ENCODE results near the gene SUSD1. TPM values are rescaled to one million over a fixed set of nuclear protein-coding genes. Genes with fewer than 3 reads are reported as not detected.

SUSD1 gene
- total RNA-seq, 1 donor from 2014 or later, result 13.0 TPM

DNA sequence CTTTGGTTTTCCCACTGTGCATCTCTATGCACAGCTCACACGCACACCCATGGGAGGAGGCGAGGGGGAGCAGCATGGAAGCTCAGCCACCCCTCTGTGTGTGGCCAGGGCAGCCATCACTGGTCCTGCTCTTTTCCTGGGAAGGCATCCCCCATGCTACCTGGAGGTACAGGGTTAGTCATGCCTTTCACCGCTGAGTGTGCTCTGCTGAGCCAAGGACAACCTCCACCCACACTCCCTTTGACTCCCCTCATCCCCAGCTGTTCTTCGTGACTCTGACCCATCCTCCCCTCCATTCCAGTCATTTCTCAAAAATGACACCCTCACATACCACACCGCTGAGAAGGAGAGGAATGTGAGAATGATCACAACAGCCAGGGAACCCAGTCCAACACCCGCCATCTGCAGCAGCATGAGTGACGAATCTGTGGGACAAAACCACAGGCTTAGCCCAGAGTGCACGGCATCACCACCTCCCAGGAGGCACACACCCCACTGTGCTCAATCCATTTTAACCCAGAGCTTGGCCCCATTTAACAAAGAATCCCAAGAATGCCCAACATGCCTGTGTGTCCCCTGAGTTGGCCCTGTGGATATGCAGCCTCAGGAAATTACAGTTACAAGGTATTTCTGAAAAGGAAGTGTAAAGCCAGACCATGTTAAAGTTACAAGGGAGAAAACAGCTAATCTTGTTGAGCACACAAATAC lies 133.4 kb downstream of the SUSD1 start:
- DNase-seq (ENCODE audit: low spot score in 2 of 2), result no peak
- Histone ChIP-seq H3K27me3 (no peaks in the 10 kb centered on the region), H3K4me3 (no peak overlapping the region), H3K4me1 (no peaks in the 10 kb centered on the region), H3K9me3 (no peaks in the 10 kb centered on the region), H3K27ac (no peak overlapping the region), H3K36me3 (no peaks in the 10 kb centered on the region)
- TF ChIP-seq, protein P1, sequence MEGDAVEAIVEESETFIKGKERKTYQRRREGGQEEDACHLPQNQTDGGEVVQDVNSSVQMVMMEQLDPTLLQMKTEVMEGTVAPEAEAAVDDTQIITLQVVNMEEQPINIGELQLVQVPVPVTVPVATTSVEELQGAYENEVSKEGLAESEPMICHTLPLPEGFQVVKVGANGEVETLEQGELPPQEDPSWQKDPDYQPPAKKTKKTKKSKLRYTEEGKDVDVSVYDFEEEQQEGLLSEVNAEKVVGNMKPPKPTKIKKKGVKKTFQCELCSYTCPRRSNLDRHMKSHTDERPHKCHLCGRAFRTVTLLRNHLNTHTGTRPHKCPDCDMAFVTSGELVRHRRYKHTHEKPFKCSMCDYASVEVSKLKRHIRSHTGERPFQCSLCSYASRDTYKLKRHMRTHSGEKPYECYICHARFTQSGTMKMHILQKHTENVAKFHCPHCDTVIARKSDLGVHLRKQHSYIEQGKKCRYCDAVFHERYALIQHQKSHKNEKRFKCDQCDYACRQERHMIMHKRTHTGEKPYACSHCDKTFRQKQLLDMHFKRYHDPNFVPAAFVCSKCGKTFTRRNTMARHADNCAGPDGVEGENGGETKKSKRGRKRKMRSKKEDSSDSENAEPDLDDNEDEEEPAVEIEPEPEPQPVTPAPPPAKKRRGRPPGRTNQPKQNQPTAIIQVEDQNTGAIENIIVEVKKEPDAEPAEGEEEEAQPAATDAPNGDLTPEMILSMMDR (IDR thresholded peaks at IDR 0.05), result no peak
- intact Hi-C loops (cut with DNase I), result no loop called here

DNA sequence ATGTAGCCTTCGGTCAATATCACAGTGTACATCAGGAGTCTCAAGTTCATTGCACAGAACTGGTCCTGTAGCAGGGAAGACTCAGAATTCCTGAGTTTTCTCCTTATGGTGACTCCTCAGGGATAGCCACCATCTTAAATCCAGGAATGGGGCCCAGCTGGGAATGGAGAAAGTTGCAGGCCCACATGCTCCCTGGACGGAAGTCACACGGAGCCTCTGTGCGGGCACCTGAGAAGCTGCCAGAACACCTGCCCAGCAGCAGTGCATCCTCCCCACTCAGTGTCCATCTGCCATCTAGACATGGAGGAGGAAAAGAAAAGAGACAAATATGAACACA lies 133.9 kb downstream of the SUSD1 start:
- no peak overlapping the region for H3K27ac ChIP-seq
- intact Hi-C loops (cut with DNase I), result no loop called here
- TF ChIP-seq, protein P1 (IDR thresholded peaks at IDR 0.05), result no peak

DNA sequence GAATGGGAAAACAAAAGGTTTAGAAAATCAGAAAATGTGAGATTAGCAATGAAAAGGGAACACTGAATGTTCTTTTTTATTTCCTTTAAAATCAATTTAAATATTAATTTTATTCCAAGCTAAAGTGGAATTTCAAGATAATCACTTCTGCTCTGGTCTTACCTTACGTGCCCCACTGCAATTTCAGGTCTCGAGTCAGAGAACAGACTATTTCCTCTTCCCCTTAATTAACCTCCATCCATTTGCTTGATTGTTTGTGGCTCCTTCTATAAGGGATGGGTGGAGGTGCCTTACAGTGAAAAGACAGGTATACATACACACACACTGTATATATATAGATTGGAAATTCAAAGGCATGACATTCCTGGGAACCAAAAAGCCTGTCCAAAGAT lies 137.1 kb downstream of the SUSD1 start:
- Histone ChIP-seq H3K4me1 (peaks cover 0 to under 1% of the 10 kb centered on the region in 2 donors), H3K27me3 (no peaks in the 10 kb centered on the region), H3K36me3 (no peaks in the 10 kb centered on the region), H3K9me3 (no peaks in the 10 kb centered on the region), H3K4me3 (no peak overlapping the region), H3K27ac (no peak overlapping the region)
- intact Hi-C loops (cut with DNase I), result no loop called here
- DNase-seq (ENCODE audit: low spot score in 2 of 2), result no peak
- TF ChIP-seq, protein P1 (IDR thresholded peaks at IDR 0.05), result no peak

More for the DNA sequence above, 133.9 kb downstream of the SUSD1 start:
- Histone ChIP-seq H3K9me3 (no peaks in the 10 kb centered on the region), H3K4me1 (no peaks in the 10 kb centered on the region), H3K4me3 (no peak overlapping the region), H3K36me3 (no peaks in the 10 kb centered on the region), H3K27me3 (no peaks in the 10 kb centered on the region)
- DNase-seq (ENCODE audit: low spot score in 2 of 2), result no peak

DNA sequence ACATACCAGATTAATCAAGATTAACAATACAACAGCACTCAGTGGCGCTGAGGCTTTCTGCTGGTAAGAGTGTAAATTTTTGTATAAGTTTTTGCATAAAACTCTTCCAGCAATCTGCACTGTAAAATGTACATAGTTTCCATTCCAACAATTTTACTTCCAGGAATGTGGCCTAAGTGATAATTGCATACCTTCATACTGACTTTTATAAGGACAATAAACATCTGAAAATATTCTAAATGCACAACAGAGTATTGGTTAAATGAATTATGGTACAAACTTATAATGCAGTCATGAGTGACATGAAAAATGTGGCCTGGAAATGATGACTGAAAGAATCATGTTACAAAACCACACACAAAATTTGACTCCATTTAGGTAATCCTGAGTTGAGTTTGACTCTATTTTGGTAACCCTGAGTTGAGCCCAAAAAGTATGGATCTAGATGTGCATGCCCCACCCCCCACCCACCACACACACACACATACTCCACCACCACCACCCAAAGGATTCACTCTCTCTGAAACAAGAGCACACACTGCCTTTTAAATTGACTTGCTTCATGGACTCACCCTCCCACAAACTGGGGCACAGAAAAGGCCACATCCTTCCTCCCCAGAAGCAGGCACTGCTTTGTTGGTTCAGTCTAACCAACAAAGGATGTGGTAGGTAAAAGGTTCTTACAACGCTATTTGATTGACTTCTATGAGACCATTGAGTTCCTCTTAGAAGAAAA lies 137.6 kb downstream of the SUSD1 start:
- H3K9me3 ChIP-seq, result no peaks in the 10 kb centered on the region
- intact Hi-C loops (cut with DNase I), result no loop called here
- no peaks in the 10 kb centered on the region for H3K36me3 ChIP-seq
- H3K27me3 ChIP-seq, result no peaks in the 10 kb centered on the region
- TF ChIP-seq, protein P1 (IDR thresholded peaks at IDR 0.05), result no peak
- H3K27ac ChIP-seq, result no peak overlapping the region
- no peak overlapping the region for H3K4me3 ChIP-seq
- DNase-seq (ENCODE audit: low spot score in 2 of 2), result no peak
- H3K4me1 ChIP-seq, result peaks cover 3 to 5% of the 10 kb centered on the region in 2 donors

DNA sequence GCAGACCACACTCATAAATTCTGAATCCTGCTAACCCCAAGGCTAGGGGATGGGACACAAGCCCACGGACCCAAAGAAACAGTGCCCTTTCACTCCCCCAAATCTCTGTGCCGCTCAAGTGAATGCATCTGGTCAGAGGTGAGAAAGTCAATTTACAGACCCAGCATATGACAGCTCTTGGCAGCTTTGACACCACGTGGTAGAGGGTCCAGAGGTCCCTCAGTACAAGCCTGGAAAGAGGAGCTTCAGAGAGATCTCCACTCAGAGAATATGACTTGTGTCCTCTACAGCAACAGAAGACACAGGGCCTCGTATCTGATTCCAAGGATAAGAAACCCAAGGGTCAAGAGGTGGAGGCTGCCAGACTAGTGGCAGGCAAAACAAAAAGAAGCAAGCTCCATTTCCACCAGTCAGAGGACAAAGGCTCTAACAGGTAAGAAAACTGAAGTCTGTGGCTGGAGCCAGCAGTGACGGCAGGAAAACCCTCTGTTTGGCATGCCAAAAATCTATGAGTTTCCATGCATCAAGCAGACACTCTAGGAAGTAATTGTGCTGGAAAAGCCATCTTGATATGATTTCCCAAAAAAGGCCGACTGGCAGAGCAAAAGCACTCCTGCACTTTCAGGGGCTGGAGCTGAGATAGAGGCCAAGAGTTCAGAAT lies 139.8 kb downstream of the SUSD1 start:
- DNase-seq (ENCODE audit: low spot score in 2 of 2), result no peak
- H3K27ac ChIP-seq, result no peak overlapping the region
- intact Hi-C loops (cut with DNase I), result no loop called here

More for the DNA sequence above, 139.8 kb downstream of the SUSD1 start:
- TF ChIP-seq, protein P1 (IDR thresholded peaks at IDR 0.05), result no peak
- Histone ChIP-seq H3K9me3 (no peaks in the 10 kb centered on the region), H3K4me3 (no peak overlapping the region), H3K27me3 (no peaks in the 10 kb centered on the region), H3K4me1 (peaks cover 3 to 5% of the 10 kb centered on the region in 2 donors), H3K36me3 (no peaks in the 10 kb centered on the region)

All from ascending aorta (tissue), 2 donors.